ENCODE measurements around the gene AMZ1. TPM values are rescaled to one million over a fixed set of nuclear protein-coding genes. Genes with fewer than 3 reads are reported as not detected.
"Not testable (repeated sequence)": the region's sequence is repeated elsewhere in the genome, so short reads cannot be mapped to it uniquely, and the experiment has no call there.

The AMZ1 gene
- total and polyA plus RNA-seq, 10 of the 15 experiments (the other 5 are each of a cell fraction or from before 2014, with no cell fraction given) = 0.02 to 2.0 (median 0.69) TPM

DNA sequence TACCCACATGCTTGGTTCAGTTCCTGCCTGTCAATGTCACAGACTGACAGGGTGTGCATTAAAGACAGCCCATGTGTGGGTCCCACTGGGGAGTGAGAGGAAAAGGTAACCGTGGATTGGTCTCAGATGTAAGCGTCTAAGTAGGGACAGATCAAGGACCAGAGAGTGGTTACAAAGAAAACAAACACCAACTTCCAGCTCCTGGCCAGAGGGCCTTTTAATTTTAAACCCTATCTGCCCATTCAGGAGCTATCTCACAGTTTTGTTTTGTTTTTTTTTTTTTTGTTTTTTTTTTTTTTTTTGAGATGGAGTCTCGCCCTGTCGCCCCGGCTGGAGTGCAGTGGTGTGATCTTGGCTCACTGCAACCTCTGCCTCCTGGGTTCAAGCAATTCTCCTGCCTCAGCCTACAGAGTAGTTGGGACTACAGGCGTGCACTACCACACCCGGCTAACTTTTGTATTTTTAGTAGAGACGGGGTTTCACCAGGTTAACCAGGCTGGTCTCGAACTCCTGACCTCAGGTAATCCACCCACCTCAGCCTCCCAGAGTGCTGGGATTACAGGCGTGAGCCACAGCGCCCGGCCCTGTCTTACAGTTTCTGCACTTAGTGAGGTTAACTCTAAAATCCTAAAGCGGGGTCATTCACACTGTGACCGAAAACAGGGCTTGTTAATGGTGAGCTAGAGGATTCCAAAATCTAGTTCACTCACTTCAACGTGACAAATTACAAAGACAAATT lies 49.2 kb downstream of the AMZ1 start:
- H3K9ac ChIP-seq (ENCODE audit: control insufficient read depth, insufficient read depth, low read length); FAIRE-seq; ATAC-seq; H3K36me3 ChIP-seq (ENCODE audit: control insufficient read depth in 2 of 2, insufficient read depth in 2 of 2, low read length in 1 of 2); H3K27me3 ChIP-seq (replicated peaks in 1 of 2; ENCODE audit: control insufficient read depth in 2 of 2, insufficient read depth in 2 of 2, low read length in 1 of 2); H3K79me2 ChIP-seq (ENCODE audit: control insufficient read depth, insufficient read depth, low read length); H2AFZ ChIP-seq (ENCODE audit: control insufficient read depth, low read depth, low read length); DNase-seq (ENCODE audit: low read depth, low spot score); H4K20me1 ChIP-seq (ENCODE audit: control insufficient read depth, insufficient read depth); in situ Hi-C loops (cut with MboI); H3K4me2 ChIP-seq (ENCODE audit: control insufficient read depth, insufficient read depth); BruUV-seq (replicated peaks); H3K9me3 ChIP-seq (replicated peaks; ENCODE audit: control insufficient read depth, insufficient read depth, low read length); H3K4me3 ChIP-seq; intact Hi-C loops (cut with micrococcal nuclease; ENCODE audit: unreplicated experiment); H3K27ac ChIP-seq (ENCODE audit: control insufficient read depth, insufficient read depth); H3K4me1 ChIP-seq (ENCODE audit: control insufficient read depth, insufficient read depth, low read length): not testable (repeated sequence)
- ChIA-PET POLR2A (interaction anchor here (0.7 kb wide), 2 partner anchors 17 to 29 kb away, joined by 3 to 6 read pairs; no protein-coding TSS in a partner anchor), CTCF (interaction anchor here (0.9 to 1.2 kb wide), 2 partner anchors 14 to 23 kb away, joined by 3 read pairs; no protein-coding TSS in a partner anchor), SMC1A (ENCODE audit: uncharacterized antibody, unreplicated experiment) (interaction anchor here (0.6 to 1.4 kb wide), 2 partner anchors 24 to 110 kb away, joined by 3 read pairs; no protein-coding TSS in a partner anchor), RAD21 (ENCODE audit: unreplicated experiment) (interaction anchor here (0.6 kb wide), 1 partner anchor 27 kb away, joined by 3 read pairs; no protein-coding TSS in a partner anchor)
- WGBS (ENCODE audit: insufficient coverage, insufficient replicate concordance, low lambda C conversion rate, missing lambda C conversion rate) = 94% methylated on average over 12 of the region's 15 CpGs

GRCh38 chr7:2737771-2738540 lies 50.0 kb downstream of the AMZ1 start:
- peaks cover 0 to 5% of the 10 kb centered on the region in 2 experiments; a peak in 2 of 4 replicates for H3K36me3 ChIP-seq (ENCODE audit: control insufficient read depth in 2 of 2, insufficient read depth in 2 of 2, low read length in 1 of 2)
- no peak overlapping the region for H3K9ac ChIP-seq (ENCODE audit: control insufficient read depth, insufficient read depth, low read length)
- H3K4me1 ChIP-seq (ENCODE audit: control insufficient read depth, insufficient read depth, low read length) = peaks cover 8% of the 10 kb centered on the region
- no peaks in the 10 kb centered on the region for H3K79me2 ChIP-seq (ENCODE audit: control insufficient read depth, insufficient read depth, low read length)
- no peaks in the 10 kb centered on the region for H3K27me3 ChIP-seq (replicated peaks in 1 of 2; ENCODE audit: control insufficient read depth in 2 of 2, insufficient read depth in 2 of 2, low read length in 1 of 2)
- ATAC-seq (no peak), DNase-seq (ENCODE audit: low read depth, low spot score) (no peak), FAIRE-seq (no peak)
- in situ Hi-C loops (cut with MboI) = no loop called here
- no peak overlapping the region for H2AFZ ChIP-seq (ENCODE audit: control insufficient read depth, low read depth, low read length)
- no peak overlapping the region for H3K4me2 ChIP-seq (ENCODE audit: control insufficient read depth, insufficient read depth)
- SMC1A ChIA-PET (ENCODE audit: uncharacterized antibody, unreplicated experiment) = interaction anchor here (0.6 to 1.4 kb wide), 3 partner anchors 9 to 23 kb away, joined by 3 read pairs; no protein-coding TSS in a partner anchor
- no peaks in the 10 kb centered on the region for H4K20me1 ChIP-seq (ENCODE audit: control insufficient read depth, insufficient read depth)
- RAD21 ChIA-PET (ENCODE audit: unreplicated experiment) = interaction anchor here (0.6 kb wide), 1 partner anchor 27 kb away, joined by 3 read pairs; no protein-coding TSS in a partner anchor
- no peak overlapping the region for H3K27ac ChIP-seq (ENCODE audit: control insufficient read depth, insufficient read depth)
- no peaks in the 10 kb centered on the region for H3K9me3 ChIP-seq (replicated peaks; ENCODE audit: control insufficient read depth, insufficient read depth, low read length)
- intact Hi-C loops (cut with micrococcal nuclease; ENCODE audit: unreplicated experiment) = no loop called here
- CTCF ChIA-PET = interaction anchor here (0.9 to 1.2 kb wide), 2 partner anchors 13 to 17 kb away, joined by 3 read pairs; no protein-coding TSS in a partner anchor
- no TSS peak for BruUV-seq (replicated peaks)
- WGBS (ENCODE audit: insufficient coverage, insufficient replicate concordance, low lambda C conversion rate, missing lambda C conversion rate) = 87% methylated on average over 18 of the region's 18 CpGs
- H3K4me3 ChIP-seq = no peak overlapping the region
- POLR2A ChIA-PET = no interaction called here
- TF ChIP-seq EGR1 (IDR thresholded peaks at IDR 0.05; ENCODE audit: borderline replicate concordance in 1 of 2, low read depth in 2 of 2, low read length in 2 of 2) = no peak
- no peak for TF ChIP-seq SRF (IDR thresholded peaks at IDR 0.05; ENCODE audit: low read depth in 2 of 2, low read length in 2 of 2)
- no peak for TF ChIP-seq CHD4 (IDR thresholded peaks at IDR 0.05)
- TF ChIP-seq FOXK2 (IDR thresholded peaks at IDR 0.05) = no peak
- TF ChIP-seq NFXL1 (IDR thresholded peaks at IDR 0.05; ENCODE audit: borderline replicate concordance) = no peak
- TF ChIP-seq MYC (IDR thresholded peaks at IDR 0.05; ENCODE audit: insufficient read depth, insufficient read length, insufficient replicate concordance, low read length, severe bottlenecking) = no peak
- TF ChIP-seq BMI1 (IDR thresholded peaks at IDR 0.05; ENCODE audit: borderline replicate concordance) = no peak
- TF ChIP-seq NFIC (IDR thresholded peaks at IDR 0.05; ENCODE audit: low read depth, low read length) = no peak

Measured in GM12878 (cell line).